Neural cell (in vitro differentiated cells): Measurements from ENCODE around the gene YBX2.

Experiments
- CTCF ChIP-seq: fragments of 450-650 bp; IDR thresholded peaks from 2 replicates; pipeline ENCODE4 v1.5.1; 2014; ENCODE audit warnings: antibody characterized with exemption, mild to moderate bottlenecking, moderate library complexity; ENCODE audit not compliant: poor library complexity, severe bottlenecking
- EZH2 ChIP-seq: fragments of 200-600, 300-800 bp; shearing (Covaris generic), sonication (generic); IDR thresholded peaks from 2 replicates; pipeline ENCODE4 v1.6.1; 2014; ENCODE audit warnings: antibody characterized with exemption, low read length, borderline replicate concordance, mild to moderate bottlenecking; ENCODE audit not compliant: insufficient read depth, poor library complexity, severe bottlenecking
- MXI1 ChIP-seq: fragments of 450-650 bp; conservative IDR thresholded peaks from 2 replicates; pipeline ENCODE4 v1.6.1; 2014; ENCODE audit warnings: antibody characterized with exemption, mild to moderate bottlenecking; ENCODE audit not compliant: poor library complexity, severe bottlenecking
- POLR2AphosphoS5 ChIP-seq: IDR thresholded peaks from 2 replicates; pipeline ENCODE4 v1.6.1; 2012
- REST ChIP-seq: IDR thresholded peaks from 2 replicates; pipeline ENCODE4 v1.6.1; 2012; ENCODE audit warnings: borderline replicate concordance
- SMC3 ChIP-seq: fragments of 450-650 bp; conservative IDR thresholded peaks from 2 replicates; pipeline ENCODE4 v1.6.1; 2014; ENCODE audit warnings: antibody characterized with exemption, mild to moderate bottlenecking, moderate library complexity; ENCODE audit not compliant: poor library complexity
- TAF1 ChIP-seq: IDR thresholded peaks from 2 replicates; pipeline ENCODE4 v1.6.1; 2012; ENCODE audit warnings: low read depth

GRCh38 chr17:7312432-7313087, 18.1 kb upstream of the YBX2 start:
- TF ChIP-seq CTCF (no peak), MXI1 (no peak), REST (no peak), POLR2AphosphoS5 (no peak), TAF1 (no peak), SMC3 (no peak), EZH2 (no peak)
